ENCODE results near the gene LYPLA2. TPM values are rescaled to one million over a fixed set of nuclear protein-coding genes. Genes with fewer than 3 reads are reported as not detected.

Gene LYPLA2
- total and polyA plus RNA-seq, 2 experiments from 2014 or later = 102 to 204 TPM

- H3K79me2 ChIP-seq (replicated peaks; ENCODE audit: insufficient read depth) = peaks cover 32% of the 10 kb centered on the region
- no peaks in the 10 kb centered on the region for H3K27me3 ChIP-seq (ENCODE audit: insufficient read depth)
- H3K27ac ChIP-seq (ENCODE audit: low read depth) = no peak overlapping the region
- no peak overlapping the region for H3K4me2 ChIP-seq
- ATAC-seq (no peak), DNase-seq (ENCODE audit: low spot score) (no peak)
- H3K36me3 Mint-ChIP-seq (ENCODE audit: low read depth) = peaks cover 87% of the 10 kb centered on the region
- TF ChIP-seq EZH2phosphoT487 (IDR thresholded peaks at IDR 0.05; ENCODE audit: unreplicated experiment) (no peak), JUNB (IDR thresholded peaks at IDR 0.05; ENCODE audit: unreplicated experiment) (no peak), CTCF (conservative IDR thresholded peaks at IDR 0.05; ENCODE audit: low read depth in 2 of 2) (no peak)
- no peaks in the 10 kb centered on the region for H3K4me1 Mint-ChIP-seq
- H3K27ac Mint-ChIP-seq = no peak overlapping the region
- H3K9me2 ChIP-seq (ENCODE audit: insufficient read depth) = no peaks in the 10 kb centered on the region
- no peaks in the 10 kb centered on the region for H3K4me1 ChIP-seq (ENCODE audit: insufficient read depth)
- H3F3A ChIP-seq (replicated peaks; ENCODE audit: low read depth) = peaks cover 4% of the 10 kb centered on the region; the same call in 1 of the 2 replicates
- peaks cover 8% of the 10 kb centered on the region for H3K27me3 Mint-ChIP-seq (ENCODE audit: insufficient read depth, low read depth, poor library complexity)
- H3K4me3 Mint-ChIP-seq = no peak overlapping the region
- no peak overlapping the region for H2AFZ ChIP-seq
- no peaks in the 10 kb centered on the region for H3K9me3 Mint-ChIP-seq
- peaks cover 28% of the 10 kb centered on the region for H4K20me1 ChIP-seq (replicated peaks; ENCODE audit: insufficient read depth)
- peaks cover 78% of the 10 kb centered on the region for H3K36me3 ChIP-seq (ENCODE audit: insufficient read depth)
- no peak overlapping the region for H3K4me3 ChIP-seq
Observed at GRCh38 chr1:23752909-23753308, 38.0 kb upstream of the LYPLA2 start.

- Histone ChIP-seq H3K4me2 (no peak overlapping the region), H3K9me2 (ENCODE audit: insufficient read depth) (no peaks in the 10 kb centered on the region), H3K4me3 (no peak overlapping the region), H3K36me3 (ENCODE audit: insufficient read depth) (peaks cover 83% of the 10 kb centered on the region), H4K20me1 (replicated peaks; ENCODE audit: insufficient read depth) (peaks cover 22% of the 10 kb centered on the region), H3K4me1 (ENCODE audit: insufficient read depth) (no peaks in the 10 kb centered on the region), H3K27me3 (ENCODE audit: insufficient read depth) (no peaks in the 10 kb centered on the region), H3K27ac (ENCODE audit: low read depth) (no peak overlapping the region), H3K79me2 (replicated peaks; ENCODE audit: insufficient read depth) (peaks cover 11% of the 10 kb centered on the region), H3F3A (replicated peaks; ENCODE audit: low read depth) (peaks cover 7% of the 10 kb centered on the region; the same call in 1 of the 2 replicates), H2AFZ (no peak overlapping the region)
- peaks cover 9% of the 10 kb centered on the region for H3K27me3 Mint-ChIP-seq (ENCODE audit: insufficient read depth, low read depth, poor library complexity)
- H3K27ac Mint-ChIP-seq = no peak overlapping the region
- peaks cover 94% of the 10 kb centered on the region for H3K36me3 Mint-ChIP-seq (ENCODE audit: low read depth)
- ATAC-seq (no peak), DNase-seq (ENCODE audit: low spot score) (no peak)
- H3K4me1 Mint-ChIP-seq = no peaks in the 10 kb centered on the region
- H3K4me3 Mint-ChIP-seq = no peak overlapping the region
- H3K9me3 Mint-ChIP-seq = no peaks in the 10 kb centered on the region
- no peak for TF ChIP-seq ZNF331 (CRISPR knock-in tag; IDR thresholded peaks at IDR 0.05; ENCODE audit: low read depth)
- TF ChIP-seq POLR2AphosphoS5 (IDR thresholded peaks at IDR 0.05; ENCODE audit: low read depth) = no peak
- no peak for TF ChIP-seq ZNF114 (CRISPR knock-in tag; IDR thresholded peaks at IDR 0.05)
- no peak for TF ChIP-seq CTCF (conservative IDR thresholded peaks at IDR 0.05; ENCODE audit: low read depth in 2 of 2)
- no peak for TF ChIP-seq NANOG (IDR thresholded peaks at IDR 0.05; ENCODE audit: borderline replicate concordance)
- no peak for TF ChIP-seq ETS1 (IDR thresholded peaks at IDR 0.05)
- no peak for TF ChIP-seq REST (IDR thresholded peaks at IDR 0.05; ENCODE audit: unreplicated experiment)
- no peak for TF ChIP-seq JUNB (IDR thresholded peaks at IDR 0.05; ENCODE audit: unreplicated experiment)
- TF ChIP-seq EZH2phosphoT487 (IDR thresholded peaks at IDR 0.05; ENCODE audit: unreplicated experiment) = no peak
- TF ChIP-seq CREB1 (CRISPR knock-in tag; IDR thresholded peaks at IDR 0.05; ENCODE audit: low read depth) = no peak
Observed at GRCh38 chr1:23756676-23757075, 34.3 kb upstream of the LYPLA2 start.
